Muscle layer of colon (tissue), 2 donors: ENCODE results near the gene SCGB1A1.

Experiments used
- H3K27ac ChIP-seq: one replicate; pipeline ENCODE4 v1.7.0; 2013; ENCODE audit warnings: low read depth, mild to moderate bottlenecking, low read length, moderate library complexity
- H3K27me3 ChIP-seq, 2 donors: one replicate each; pipeline ENCODE4 v1.7.0; 2013; ENCODE audit warnings: low read length in 2 of 2, mild to moderate bottlenecking in 2 of 2; ENCODE audit not compliant: insufficient read depth in 2 of 2, control insufficient read depth in 1 of 2
- H3K36me3 ChIP-seq: one replicate; pipeline ENCODE4 v1.7.0; 2013; ENCODE audit warnings: mild to moderate bottlenecking, low read length; ENCODE audit not compliant: insufficient read depth
- H3K4me1 ChIP-seq: one replicate; pipeline ENCODE4 v1.7.0; 2013; ENCODE audit warnings: mild to moderate bottlenecking, low read length; ENCODE audit not compliant: insufficient read depth
- H3K4me3 ChIP-seq, 2 donors: one replicate each; pipeline ENCODE4 v1.7.0; 2013; ENCODE audit warnings: low read length in 2 of 2, low read depth in 1 of 2, mild to moderate bottlenecking in 1 of 2, moderate library complexity in 1 of 2
- H3K9ac ChIP-seq: one replicate; pipeline ENCODE4 v1.7.0; 2013; ENCODE audit warnings: low read length
- H3K9me3 ChIP-seq: one replicate; pipeline ENCODE4 v1.7.0; 2013; ENCODE audit warnings: mild to moderate bottlenecking, low read length
- donor health status: abdominal sarcoma.
- donor health status: Adenocarcinoma of cecum.

Gene SCGB1A1

GRCh38 chr11:62456630-62457029 lies 37.8 kb downstream of the SCGB1A1 start:
- H3K4me3 ChIP-seq: no peak overlapping the region
- no peaks in the 10 kb centered on the region for H3K36me3 ChIP-seq
- H3K27ac ChIP-seq: no peak overlapping the region
- no peaks in the 10 kb centered on the region for H3K27me3 ChIP-seq
- H3K9ac ChIP-seq: no peak overlapping the region
- no peaks in the 10 kb centered on the region for H3K9me3 ChIP-seq
- H3K4me1 ChIP-seq: peaks cover 22% of the 10 kb centered on the region

DNA sequence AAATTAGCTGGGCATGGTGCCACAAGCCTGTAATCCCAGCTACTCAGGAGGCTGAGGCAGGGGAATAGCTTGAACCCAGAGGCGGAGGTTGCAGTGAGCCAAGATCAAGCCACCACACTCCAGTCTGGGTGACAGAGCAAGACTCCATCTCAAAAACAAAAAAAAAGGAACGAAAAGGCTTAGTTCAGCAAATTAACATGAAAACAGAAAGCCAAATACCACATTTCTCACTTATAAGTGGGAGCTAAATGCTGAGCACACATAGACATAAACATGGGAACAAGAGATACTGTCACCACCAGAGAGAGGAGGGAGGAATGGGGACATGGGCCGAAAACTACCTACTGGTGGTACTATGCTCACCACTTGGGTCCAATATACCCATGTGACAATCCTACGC lies 38.6 kb downstream of the SCGB1A1 start:
- Histone ChIP-seq H3K27me3 (no peaks in the 10 kb centered on the region), H3K36me3 (no peaks in the 10 kb centered on the region), H3K4me3 (no peak overlapping the region), H3K9ac (no peak overlapping the region), H3K27ac (peak overlapping the region; percentile 44), H3K4me1 (peaks cover 31% of the 10 kb centered on the region), H3K9me3 (no peaks in the 10 kb centered on the region)

DNA sequence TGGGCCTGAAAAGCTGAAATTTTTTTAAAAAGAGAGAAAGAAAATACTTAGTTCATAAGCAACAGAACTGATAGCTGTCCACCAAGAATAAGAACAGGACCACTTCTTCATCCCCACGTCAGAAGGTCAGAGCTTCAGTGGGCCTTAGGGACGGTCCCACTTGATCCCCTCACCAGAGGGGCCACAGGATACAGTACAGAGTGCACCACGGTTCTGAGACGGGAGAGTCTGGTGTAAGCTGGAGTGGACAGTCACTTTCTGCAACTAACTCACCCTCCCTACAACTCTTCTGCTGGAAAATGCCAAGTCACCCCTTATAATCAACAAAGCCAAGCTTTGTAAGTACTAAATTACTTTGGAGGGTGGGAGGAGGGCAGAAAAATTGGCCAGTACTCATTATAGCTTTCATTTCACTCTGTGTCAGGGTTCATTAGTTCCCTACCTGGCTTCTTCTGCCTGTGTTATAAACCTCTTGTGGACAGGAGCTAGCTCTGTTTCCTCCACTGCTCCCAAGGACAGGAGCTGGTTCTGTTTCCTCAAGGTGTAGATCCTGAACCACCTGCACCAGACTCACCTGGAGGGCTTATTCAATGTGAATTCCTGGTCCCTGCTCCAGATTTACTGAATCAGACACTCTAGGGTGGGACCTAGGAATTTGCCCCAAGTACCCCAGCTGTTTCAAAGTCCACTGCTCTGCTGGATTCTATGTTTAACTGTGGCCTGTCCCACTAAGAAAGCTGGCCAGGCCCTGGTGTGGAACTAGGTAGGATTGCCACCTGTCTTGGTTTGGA lies 39.6 kb downstream of the SCGB1A1 start:
- Histone ChIP-seq H3K4me3 (peak overlapping the region in 1 of 2 donors; percentile 11), H3K27ac (peak overlapping the region; percentile 57)

GRCh38 chr11:62459080-62459479 lies 40.2 kb downstream of the SCGB1A1 start:
- no peak overlapping the region for H3K4me3 ChIP-seq
- peak overlapping the region; percentile 57 for H3K27ac ChIP-seq

More for the DNA sequence above, 39.6 kb downstream of the SCGB1A1 start:
- no peaks in the 10 kb centered on the region for H3K27me3 ChIP-seq
- peaks cover 40% of the 10 kb centered on the region for H3K4me1 ChIP-seq
- no peak overlapping the region for H3K9ac ChIP-seq
- no peaks in the 10 kb centered on the region for H3K9me3 ChIP-seq
- H3K36me3 ChIP-seq: no peaks in the 10 kb centered on the region

GRCh38 chr11:62461740-62462507 lies 43.1 kb downstream of the SCGB1A1 start:
- Histone ChIP-seq H3K4me1 (peaks cover 40% of the 10 kb centered on the region), H3K9me3 (no peaks in the 10 kb centered on the region), H3K27ac (no peak overlapping the region), H3K36me3 (no peaks in the 10 kb centered on the region), H3K27me3 (no peaks in the 10 kb centered on the region), H3K4me3 (no peak overlapping the region), H3K9ac (no peak overlapping the region)

More at GRCh38 chr11:62459080-62459479, 40.2 kb downstream of the SCGB1A1 start:
- no peak overlapping the region for H3K9ac ChIP-seq
- no peaks in the 10 kb centered on the region for H3K9me3 ChIP-seq
- no peaks in the 10 kb centered on the region for H3K27me3 ChIP-seq
- H3K4me1 ChIP-seq: peaks cover 40% of the 10 kb centered on the region
- no peaks in the 10 kb centered on the region for H3K36me3 ChIP-seq

- H3K27ac ChIP-seq: no peak overlapping the region
- no peaks in the 10 kb centered on the region for H3K27me3 ChIP-seq
- H3K4me3 ChIP-seq: no peak overlapping the region
- H3K4me1 ChIP-seq: peaks cover 38% of the 10 kb centered on the region
- no peak overlapping the region for H3K9ac ChIP-seq
- H3K9me3 ChIP-seq: no peaks in the 10 kb centered on the region
- H3K36me3 ChIP-seq: no peaks in the 10 kb centered on the region
Observed at GRCh38 chr11:62462508-62462892, 43.7 kb downstream of the SCGB1A1 start.

DNA sequence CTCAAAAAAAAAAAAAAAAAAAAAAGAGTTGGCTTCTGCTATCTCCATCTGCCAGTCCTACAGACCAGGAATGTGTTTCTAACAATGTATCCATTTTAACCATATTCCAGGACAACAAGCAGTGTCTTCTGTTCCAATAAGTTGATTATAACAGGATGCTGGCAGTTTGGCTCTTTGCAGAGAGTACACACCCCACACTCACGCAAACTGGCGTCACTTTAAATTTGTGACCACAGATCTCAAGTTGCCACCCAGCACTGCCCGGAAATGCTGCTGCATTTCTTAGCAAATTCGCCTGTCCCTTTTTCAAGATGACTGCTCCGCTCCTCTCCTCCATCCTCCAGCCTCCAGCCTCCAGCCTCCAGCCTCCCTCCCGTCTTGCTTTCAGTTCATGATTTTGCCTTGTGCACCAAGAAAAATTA lies 44.3 kb downstream of the SCGB1A1 start:
- H3K9ac ChIP-seq: no peak overlapping the region

GRCh38 chr11:62464655-62465054 lies 45.8 kb downstream of the SCGB1A1 start:
- H3K27ac ChIP-seq: no peak overlapping the region
- no peaks in the 10 kb centered on the region for H3K9me3 ChIP-seq
- no peak overlapping the region for H3K4me3 ChIP-seq
- peaks cover 21% of the 10 kb centered on the region for H3K4me1 ChIP-seq
- H3K27me3 ChIP-seq: no peaks in the 10 kb centered on the region
- no peak overlapping the region for H3K9ac ChIP-seq
- H3K36me3 ChIP-seq: no peaks in the 10 kb centered on the region

More for the DNA sequence above, 44.3 kb downstream of the SCGB1A1 start:
- peaks cover 33% of the 10 kb centered on the region for H3K4me1 ChIP-seq
- no peaks in the 10 kb centered on the region for H3K36me3 ChIP-seq
- H3K4me3 ChIP-seq: no peak overlapping the region
- no peaks in the 10 kb centered on the region for H3K9me3 ChIP-seq
- H3K27ac ChIP-seq: no peak overlapping the region
- H3K27me3 ChIP-seq: no peaks in the 10 kb centered on the region

DNA sequence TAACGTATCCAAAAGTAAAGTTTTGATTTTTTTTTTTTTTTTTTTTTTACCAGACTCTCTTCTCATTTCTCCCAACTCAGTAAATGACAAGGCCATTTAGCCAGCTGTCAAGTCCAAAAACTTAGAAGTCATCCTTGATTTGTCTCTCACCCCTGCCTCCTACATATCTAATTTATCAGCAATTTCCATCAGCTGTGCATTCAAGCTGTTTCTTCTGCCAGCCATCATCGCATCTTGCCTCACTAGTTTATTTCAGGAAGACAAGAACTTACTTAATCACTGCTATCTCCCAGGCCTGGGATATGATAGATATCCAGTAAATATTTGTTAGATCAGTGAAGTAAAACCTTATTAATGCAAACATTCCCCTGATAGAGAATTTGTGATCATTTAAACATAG lies 47.6 kb downstream of the SCGB1A1 start:
- no peak overlapping the region for H3K27ac ChIP-seq
- no peaks in the 10 kb centered on the region for H3K36me3 ChIP-seq
- H3K9ac ChIP-seq: no peak overlapping the region
- H3K9me3 ChIP-seq: no peaks in the 10 kb centered on the region
- no peak overlapping the region for H3K4me3 ChIP-seq
- H3K27me3 ChIP-seq: no peaks in the 10 kb centered on the region
- peaks cover 20% of the 10 kb centered on the region for H3K4me1 ChIP-seq

DNA sequence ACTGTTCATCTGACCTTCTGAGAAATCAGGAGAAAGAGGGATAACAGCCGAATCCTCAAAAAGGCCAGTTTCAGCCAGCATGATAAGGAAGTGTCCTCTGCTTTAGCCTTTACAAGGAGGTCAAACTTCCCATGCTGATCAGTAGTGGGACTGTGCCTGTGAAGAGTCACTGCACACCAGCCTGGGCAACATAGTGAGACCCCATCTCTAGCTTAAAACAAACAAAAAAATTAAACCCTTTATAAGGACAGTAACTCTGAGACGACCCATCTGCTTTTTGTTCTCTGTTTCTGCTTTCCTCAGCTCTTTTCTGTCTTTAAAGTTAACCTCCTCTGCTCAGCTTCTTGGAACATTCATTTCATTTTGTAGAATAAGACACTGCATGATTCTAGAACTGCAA lies 49.7 kb downstream of the SCGB1A1 start:
- Histone ChIP-seq H3K4me1 (peaks cover 11% of the 10 kb centered on the region), H3K9ac (no peak overlapping the region), H3K4me3 (no peak overlapping the region), H3K9me3 (no peaks in the 10 kb centered on the region), H3K27ac (no peak overlapping the region), H3K27me3 (no peaks in the 10 kb centered on the region), H3K36me3 (no peaks in the 10 kb centered on the region)

DNA sequence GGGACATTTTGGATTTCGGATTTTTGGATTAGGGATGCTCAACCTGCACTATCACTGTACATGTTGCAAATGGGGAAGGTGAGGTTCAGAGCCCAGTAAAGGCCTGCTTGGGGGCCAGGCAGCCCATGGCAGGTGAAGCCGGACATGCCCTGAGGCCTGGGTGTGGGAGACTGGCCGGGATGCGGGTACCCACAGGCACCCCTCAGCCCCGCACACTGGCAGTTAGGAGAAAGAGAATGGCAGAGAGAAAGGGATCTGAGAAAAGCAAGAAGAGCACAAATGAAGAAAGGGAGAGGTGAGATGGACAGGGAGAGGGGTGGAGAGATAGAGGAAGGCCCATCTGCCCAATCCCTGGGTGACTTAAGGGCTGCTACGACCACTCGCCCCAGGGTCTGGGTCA lies 52.8 kb downstream of the SCGB1A1 start:
- Histone ChIP-seq H3K9ac (no peak overlapping the region), H3K27ac (peak overlapping the region; percentile 61), H3K27me3 (no peaks in the 10 kb centered on the region)

More for the DNA sequence above, 52.8 kb downstream of the SCGB1A1 start:
- peaks cover 11% of the 10 kb centered on the region for H3K4me1 ChIP-seq
- no peak overlapping the region for H3K4me3 ChIP-seq
- no peaks in the 10 kb centered on the region for H3K36me3 ChIP-seq
- H3K9me3 ChIP-seq: no peaks in the 10 kb centered on the region
